ENCODE results near the gene CLCA2. TPM values are rescaled to one million over a fixed set of nuclear protein-coding genes. Genes with fewer than 3 reads are reported as not detected.
A peak's percentile ranks its signal among the peaks of the same experiment; 100 is the strongest.

Gene CLCA2
- total RNA-seq, 4 donors from 2014 or later: 113 to 422 (median 258) TPM

GRCh38 chr1:86429122-86429725 lies 5.3 kb downstream of the CLCA2 start:
- WGBS, 2 donors: 59 to 61% methylated on average over 7 of the region's 7 CpGs
- TF ChIP-seq POLR2A (IDR thresholded peaks at IDR 0.05) (no peak), CTCF (IDR thresholded peaks at IDR 0.05) (no peak)
- intact Hi-C loops (cut with DNase I): no loop called here
- Histone ChIP-seq H3K27ac (peak overlapping the region; percentile 76 to 87 (median 84)), H3K9me3 (no peaks in the 10 kb centered on the region), H3K4me3 (no peak overlapping the region), H3K27me3 (no peaks in the 10 kb centered on the region), H3K36me3 (peaks cover 0 to 19% (median 0%) of the 10 kb centered on the region in 3 donors), H3K4me1 (peaks cover 0 to 58% (median 21%) of the 10 kb centered on the region in 3 donors)
- no peak for DNase-seq

- intact Hi-C loops (cut with DNase I): no loop called here
- Histone ChIP-seq H3K27ac (peak overlapping the region; percentile 76 to 87 (median 84)), H3K4me3 (no peak overlapping the region), H3K9me3 (no peaks in the 10 kb centered on the region), H3K27me3 (no peaks in the 10 kb centered on the region), H3K36me3 (peaks cover 0 to 25% (median 0%) of the 10 kb centered on the region in 3 donors), H3K4me1 (peaks cover 0 to 58% (median 21%) of the 10 kb centered on the region in 3 donors)
- DNase-seq: no peak
- WGBS, 2 donors: 0% methylated on average over 3 of the region's 3 CpGs
- no peak for TF ChIP-seq POLR2A (IDR thresholded peaks at IDR 0.05)
- TF ChIP-seq CTCF (IDR thresholded peaks at IDR 0.05): no peak
These were observed 5.9 kb downstream of the CLCA2 start for GRCh38 chr1:86429835-86430234.

GRCh38 chr1:86430376-86430775 lies 6.4 kb downstream of the CLCA2 start:
- no peak for DNase-seq
- TF ChIP-seq CTCF (IDR thresholded peaks at IDR 0.05) (no peak), POLR2A (IDR thresholded peaks at IDR 0.05) (no peak)
- Histone ChIP-seq H3K9me3 (no peaks in the 10 kb centered on the region), H3K4me3 (no peak overlapping the region), H3K36me3 (peaks cover 0 to 30% (median 0%) of the 10 kb centered on the region in 3 donors), H3K27ac (peak overlapping the region; percentile 74 to 87 (median 84)), H3K27me3 (no peaks in the 10 kb centered on the region), H3K4me1 (peaks cover 0 to 58% (median 21%) of the 10 kb centered on the region in 3 donors)
- intact Hi-C loops (cut with DNase I): no loop called here

- Histone ChIP-seq H3K27ac (no peak overlapping the region), H3K27me3 (no peaks in the 10 kb centered on the region), H3K9me3 (no peaks in the 10 kb centered on the region), H3K4me1 (peaks cover 0 to 26% (median 14%) of the 10 kb centered on the region in 3 donors), H3K4me3 (no peak overlapping the region), H3K36me3 (peaks cover 0 to 67% (median 0%) of the 10 kb centered on the region in 3 donors)
- intact Hi-C loops (cut with DNase I): no loop called here
- no peak for DNase-seq
- TF ChIP-seq POLR2A (IDR thresholded peaks at IDR 0.05) (no peak), CTCF (IDR thresholded peaks at IDR 0.05) (peak in 1 of 6 experiments; percentile 22)
These were observed 10.1 kb downstream of the CLCA2 start for GRCh38 chr1:86434059-86434458.

GRCh38 chr1:86435327-86435726 lies 11.4 kb downstream of the CLCA2 start:
- peaks cover 0 to 13% (median 4%) of the 10 kb centered on the region in 3 donors for H3K4me1 ChIP-seq
- no peak for DNase-seq
- no peaks in the 10 kb centered on the region for H3K27me3 ChIP-seq
- TF ChIP-seq CTCF (IDR thresholded peaks at IDR 0.05): no peak
- no peak for TF ChIP-seq POLR2A (IDR thresholded peaks at IDR 0.05)
- intact Hi-C loops (cut with DNase I): no loop called here
- no peaks in the 10 kb centered on the region for H3K9me3 ChIP-seq
- peaks cover 0 to 80% (median 4%) of the 10 kb centered on the region in 3 donors for H3K36me3 ChIP-seq
- H3K27ac ChIP-seq: no peak overlapping the region
- H3K4me3 ChIP-seq: no peak overlapping the region
- 39 to 60% methylated on average over 2 of the region's 2 CpGs for WGBS, 2 donors

All from esophagus squamous epithelium (tissue), 5 donors.